ENCODE measurements around the gene TMPRSS11D.

Gene TMPRSS11D

GRCh38 chr4:67885762-67886161 is 2.0 kb upstream of the TMPRSS11D start:
- no peak for DNase-seq

- no peak for DNase-seq
These were observed 899 bp upstream of the TMPRSS11D start for GRCh38 chr4:67884701-67885100.

DNA sequence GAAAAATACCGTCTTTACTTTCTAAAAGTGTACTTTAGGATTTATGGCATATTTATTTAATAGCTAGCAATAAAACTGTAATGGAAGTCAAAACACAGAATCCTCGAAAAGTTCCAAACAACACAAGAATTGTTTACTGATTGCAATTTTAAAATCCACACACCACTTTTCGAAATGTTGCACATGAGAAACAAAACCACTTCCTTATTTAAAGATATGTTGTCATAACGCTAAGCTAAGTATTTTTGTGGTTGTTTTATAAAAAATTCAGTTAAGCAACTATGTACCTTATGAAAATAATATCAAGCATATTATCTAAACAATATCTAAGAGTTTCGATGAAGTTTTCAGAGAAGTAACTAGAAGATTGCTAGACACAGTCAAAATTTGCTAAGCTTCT is 344 bp downstream of the TMPRSS11D start:
- no peak for DNase-seq

DNA sequence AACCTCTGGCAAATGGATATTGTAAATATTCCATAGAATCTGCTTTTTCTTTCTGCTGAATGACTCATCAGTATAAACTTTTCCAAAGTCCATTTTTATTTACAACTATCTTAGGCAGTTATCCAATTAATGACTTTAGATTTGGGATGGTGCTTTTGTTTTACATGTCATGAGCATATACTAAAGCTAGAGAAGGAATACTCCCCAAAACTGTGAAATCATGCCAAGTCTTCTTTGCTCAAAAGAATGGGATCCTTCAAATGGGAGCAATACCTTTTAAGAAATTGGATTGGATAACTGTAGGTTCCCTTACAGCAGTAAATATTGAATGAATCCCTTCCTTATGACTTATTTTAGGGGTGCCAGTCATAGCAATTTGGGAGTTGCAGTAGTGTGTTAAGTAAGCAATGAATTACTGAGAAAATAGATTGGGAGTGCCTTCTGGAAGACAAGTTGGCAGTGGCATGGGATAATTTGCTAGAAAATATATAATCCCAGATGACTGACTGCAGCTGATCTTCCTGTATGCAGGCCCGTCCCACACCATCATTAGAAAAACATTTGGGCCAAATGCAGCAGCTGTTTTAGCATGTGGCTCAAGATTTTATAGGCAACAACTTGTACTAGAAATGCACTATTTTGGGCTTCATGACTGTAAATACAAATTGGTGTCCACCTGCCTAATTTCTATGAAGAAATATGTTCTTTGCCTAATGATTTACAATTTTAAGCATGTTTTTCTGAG is 2.8 kb downstream of the TMPRSS11D start:
- no peak for DNase-seq

DNA sequence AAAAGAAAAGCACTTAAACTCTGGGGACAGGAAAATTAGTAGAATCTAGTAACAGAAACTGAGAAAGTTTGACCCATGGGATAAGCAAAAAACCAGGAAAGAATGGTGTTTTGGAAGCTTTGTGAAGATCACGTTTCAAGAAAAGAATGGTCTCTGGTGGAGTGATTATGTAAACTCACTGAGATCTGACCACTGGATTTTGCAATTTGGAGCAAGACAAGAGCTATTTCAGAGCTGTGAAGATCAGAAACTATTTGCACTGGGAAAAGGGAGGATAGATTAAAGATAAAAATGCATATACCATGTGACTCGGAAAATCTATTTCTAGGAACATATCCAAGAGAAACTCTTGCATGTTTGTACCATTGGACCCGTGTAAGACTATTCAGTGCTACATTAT is 4.3 kb downstream of the TMPRSS11D start:
- no peak for DNase-seq

GRCh38 chr4:67877086-67877485 is 6.7 kb downstream of the TMPRSS11D start:
- no peak for DNase-seq

DNA sequence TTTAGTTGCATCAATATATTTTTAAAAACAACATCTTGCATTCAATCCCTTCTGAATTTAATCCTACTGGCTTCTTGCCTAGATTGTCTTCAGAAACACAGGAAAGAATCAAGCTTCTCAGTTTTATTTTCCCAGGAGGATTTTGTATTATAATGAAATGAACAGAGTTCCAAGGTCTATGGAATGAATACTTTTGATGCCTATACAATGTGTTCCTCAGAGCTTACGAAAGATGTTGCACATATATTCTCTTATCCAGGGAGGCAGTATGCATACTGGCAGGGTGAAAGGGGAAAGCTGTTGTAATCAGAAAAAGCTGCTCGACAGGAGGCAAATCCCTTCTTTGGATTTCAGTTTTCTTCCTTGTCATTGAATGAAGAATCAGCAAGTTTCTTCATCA is 8.8 kb downstream of the TMPRSS11D start:
- DNase-seq = no peak

DNA sequence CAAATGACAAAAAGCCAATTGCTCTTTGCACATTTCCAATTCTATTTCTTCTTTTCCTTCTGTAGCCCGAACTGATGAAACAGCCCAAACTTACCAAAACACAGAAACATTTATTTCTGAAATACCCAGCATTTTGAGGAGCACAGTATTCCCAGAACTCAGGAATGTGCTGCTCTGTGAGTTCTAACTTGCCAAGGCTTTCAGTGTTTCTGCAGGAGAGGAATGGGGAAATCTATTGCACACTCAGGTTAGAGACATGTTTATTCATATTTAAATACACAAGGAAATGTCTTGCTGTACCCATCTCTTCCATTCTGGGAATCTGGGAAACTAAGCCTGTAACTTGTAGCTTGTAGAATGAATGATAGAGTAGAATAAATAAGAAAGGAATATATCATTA is 10.7 kb downstream of the TMPRSS11D start:
- no peak for DNase-seq

DNA sequence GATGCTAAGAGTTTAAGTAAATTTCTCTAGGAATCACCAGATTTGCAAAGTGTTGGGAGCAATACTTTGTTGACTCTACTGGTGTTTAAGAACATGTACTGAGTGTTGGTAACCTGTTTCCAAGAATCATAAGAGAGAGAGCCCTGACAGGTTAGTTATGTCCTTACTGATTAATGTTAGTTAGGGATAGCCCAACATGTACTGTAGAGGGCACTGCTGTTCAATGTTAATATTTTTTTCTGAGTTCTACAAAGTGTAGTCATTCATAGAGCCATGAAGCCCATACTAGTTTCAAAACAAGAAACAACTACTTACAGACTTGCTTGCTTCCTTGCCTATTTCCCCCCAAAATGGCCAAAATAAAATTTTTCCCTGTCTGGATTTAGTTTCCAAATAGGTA is 11.9 kb downstream of the TMPRSS11D start:
- no peak for DNase-seq

DNA sequence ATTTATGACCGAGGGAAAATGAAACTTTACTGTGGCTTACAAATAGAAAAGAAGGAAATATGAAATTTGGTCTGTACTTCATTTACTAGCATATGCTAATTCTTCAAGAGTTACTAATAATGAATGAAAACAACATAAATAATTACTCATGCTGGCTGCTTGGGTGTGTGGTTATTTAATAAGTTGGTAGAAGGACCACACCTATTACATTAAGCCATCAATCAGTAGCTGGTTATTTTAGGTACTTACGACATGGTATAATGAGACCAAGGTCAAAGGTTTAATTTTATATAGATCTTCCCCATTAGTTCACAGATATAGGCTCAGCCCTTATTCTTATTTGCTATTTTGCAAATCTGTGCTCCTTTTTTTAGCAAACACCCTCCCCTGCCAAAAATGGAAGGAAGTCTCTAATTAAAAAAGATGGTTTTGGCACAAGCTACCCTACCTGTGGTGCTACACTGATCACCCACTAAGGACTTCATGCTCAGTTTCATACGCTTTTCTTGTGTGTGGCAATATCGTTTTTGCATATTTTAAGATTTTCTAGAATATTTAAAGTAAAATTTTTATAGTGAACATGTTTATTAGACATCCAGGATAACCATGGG is 14.1 kb downstream of the TMPRSS11D start:
- DNase-seq = no peak

GRCh38 chr4:67861513-67861912 is 22.3 kb downstream of the TMPRSS11D start:
- DNase-seq = no peak

GRCh38 chr4:67853336-67853735 is 30.5 kb downstream of the TMPRSS11D start:
- DNase-seq = no peak

DNA sequence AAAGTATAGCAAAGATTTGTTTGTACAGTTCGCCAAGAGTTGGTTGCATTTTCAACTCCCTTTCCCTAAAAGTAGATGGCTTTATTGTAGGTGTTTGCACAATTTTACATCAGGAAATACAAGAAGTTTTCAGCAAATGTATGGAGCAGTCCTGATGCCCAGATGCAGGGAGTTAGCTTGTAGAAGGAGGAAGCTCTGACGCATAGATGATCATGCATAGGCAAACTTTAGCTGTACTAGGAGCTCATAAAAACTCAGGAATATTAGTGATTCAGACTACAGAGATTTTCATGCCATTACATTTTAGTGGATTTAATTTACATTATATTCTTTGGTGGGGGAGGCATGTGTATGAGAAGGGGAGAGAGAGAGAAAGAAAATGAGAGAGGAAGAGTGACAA is 62.9 kb downstream of the TMPRSS11D start:
- no peak for DNase-seq

GRCh38 chr4:67810011-67810410 is 73.8 kb downstream of the TMPRSS11D start:
- no peak for DNase-seq

DNA sequence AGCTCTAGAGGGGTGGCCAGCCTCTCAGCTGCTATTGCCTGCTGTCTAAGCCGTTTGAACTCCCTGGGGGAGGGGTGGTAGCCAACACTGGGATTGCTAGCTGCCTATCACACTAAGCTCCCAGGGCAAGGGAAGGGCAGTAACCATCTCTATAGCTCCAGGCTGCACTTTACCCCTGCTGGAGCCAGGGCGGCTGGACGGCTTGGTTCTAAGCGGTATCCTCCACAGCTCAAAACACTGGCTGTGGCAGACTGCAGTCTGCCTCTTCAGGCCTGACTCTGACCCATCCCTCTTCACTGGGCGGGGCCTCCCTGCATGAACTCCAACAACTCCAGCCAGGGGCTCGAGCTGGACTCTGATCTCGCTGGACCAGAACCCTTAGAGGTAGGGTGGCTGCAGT is 74.3 kb downstream of the TMPRSS11D start:
- no peak for DNase-seq

DNA sequence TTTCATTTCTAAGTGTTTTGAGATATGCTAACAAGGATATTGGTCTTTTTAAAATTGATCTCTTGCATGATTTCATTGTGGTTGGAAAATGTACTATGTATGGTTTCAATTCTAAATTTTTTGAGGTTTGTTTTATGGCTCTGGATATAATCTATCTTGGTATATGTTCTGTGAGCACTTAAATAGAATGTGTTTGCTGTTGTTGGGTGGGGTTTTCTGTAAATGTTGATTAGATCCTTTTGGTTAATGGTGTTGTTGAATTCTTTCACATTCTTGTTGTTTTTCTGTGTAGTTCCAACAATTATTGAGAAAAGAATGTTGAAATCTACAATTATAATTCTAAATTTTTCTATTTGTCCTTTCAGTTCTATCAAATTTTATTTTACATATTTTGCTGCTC is 87.0 kb downstream of the TMPRSS11D start:
- DNase-seq = no peak

GRCh38 chr4:67790721-67791120 is 93.1 kb downstream of the TMPRSS11D start:
- no peak for DNase-seq

DNA sequence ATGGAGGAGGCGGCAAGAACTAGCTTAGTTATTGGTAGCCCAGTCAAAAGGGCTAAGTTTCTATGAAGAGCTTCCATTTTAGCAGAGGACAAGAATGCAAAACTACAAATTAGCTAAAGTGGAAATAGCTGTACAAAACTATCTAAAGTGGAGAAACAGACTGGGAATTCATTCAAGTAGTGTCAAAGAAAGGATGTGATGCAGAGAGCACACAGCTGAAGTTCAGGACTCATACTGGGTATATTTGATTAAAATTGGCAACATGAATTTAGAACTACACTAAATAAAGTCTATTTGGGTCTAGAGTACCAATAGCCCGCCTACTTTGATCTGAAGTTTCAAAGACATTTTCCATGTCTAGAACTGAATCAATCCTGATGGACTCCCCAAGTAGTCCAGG is 96.5 kb downstream of the TMPRSS11D start:
- DNase-seq = no peak

GRCh38 chr4:67785528-67785927 is 98.3 kb downstream of the TMPRSS11D start:
- DNase-seq = no peak

- no peak for DNase-seq
These were observed 104.2 kb downstream of the TMPRSS11D start for GRCh38 chr4:67779631-67780030.

- DNase-seq = no peak
These were observed 107.1 kb downstream of the TMPRSS11D start for GRCh38 chr4:67776746-67777145.
